Testis (tissue), 2 donors: ENCODE measurements around the gene UBP1.

ENCODE experiments used
- CTCF ChIP-seq, 3 experiments: fragments of 450-650 bp in 2 of 3; fragments of 200-600 bp in 1 of 3; sonication (generic) in 1 of 3; IDR thresholded peaks; one replicate each; pipeline ENCODE4 v1.5.1; 2016 to 2019; ENCODE audit warnings: antibody characterized with exemption in 3 of 3, mild to moderate bottlenecking in 2 of 3, moderate library complexity in 1 of 3
- POLR2A ChIP-seq: fragments of 450-650 bp; IDR thresholded peaks from one replicate; pipeline ENCODE4 v1.6.1; 2017; ENCODE audit warnings: antibody characterized with exemption, mild to moderate bottlenecking, moderate library complexity

- TF ChIP-seq POLR2A (no peak), CTCF (IDR thresholded peaks at IDR 0.05) (no peak)
These were observed 1.2 kb downstream of the UBP1 start for GRCh38 chr3:33438881-33439545.
